K562 treated with DMSO at 1 percent for 12 hours (cell line): ENCODE data around the gene GOLGA6B. TPM values are rescaled to one million over a fixed set of nuclear protein-coding genes. Genes with fewer than 3 reads are reported as not detected.

Experiments used
- total RNA-seq: library from RNA; unstranded; fragments of 300-600 nt; gene quantifications from 2 replicates; pipeline ENCODE4 v1.2.3, GENCODE V29; 2022; ENCODE audit not compliant: insufficient read depth

The GOLGA6B gene, protein sequence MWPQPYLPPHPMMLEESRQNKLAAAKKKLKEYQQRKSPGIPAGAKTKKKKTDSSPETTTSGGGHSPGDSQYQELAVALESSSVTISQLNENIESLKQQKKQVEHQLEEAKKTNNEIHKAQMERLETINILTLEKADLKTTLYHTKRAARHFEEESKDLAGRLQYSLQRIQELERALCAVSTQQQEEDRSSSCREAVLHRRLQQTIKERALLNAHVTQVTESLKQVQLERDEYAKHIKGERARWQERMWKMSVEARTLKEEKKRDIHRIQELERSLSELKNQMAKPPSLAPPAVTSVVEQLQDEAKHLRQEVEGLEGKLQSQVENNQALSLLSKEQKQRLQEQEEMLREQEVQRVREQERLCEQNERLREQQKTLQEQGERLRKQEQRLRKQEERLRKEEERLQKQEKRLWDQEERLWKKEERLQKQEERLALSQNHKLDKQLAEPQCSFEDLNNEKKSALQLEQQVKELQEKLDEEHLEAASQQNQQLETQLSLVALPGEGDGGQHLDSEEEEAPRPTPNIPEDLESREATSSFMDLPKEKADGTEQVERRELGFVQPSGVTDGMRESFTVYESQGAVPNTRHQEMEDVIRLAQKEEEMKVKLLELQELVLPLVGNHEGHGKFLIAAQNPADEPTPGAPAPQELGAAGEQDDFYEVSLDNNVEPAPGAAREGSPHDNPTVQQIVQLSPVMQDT
- total RNA-seq = not detected in 2 replicates

DNA sequence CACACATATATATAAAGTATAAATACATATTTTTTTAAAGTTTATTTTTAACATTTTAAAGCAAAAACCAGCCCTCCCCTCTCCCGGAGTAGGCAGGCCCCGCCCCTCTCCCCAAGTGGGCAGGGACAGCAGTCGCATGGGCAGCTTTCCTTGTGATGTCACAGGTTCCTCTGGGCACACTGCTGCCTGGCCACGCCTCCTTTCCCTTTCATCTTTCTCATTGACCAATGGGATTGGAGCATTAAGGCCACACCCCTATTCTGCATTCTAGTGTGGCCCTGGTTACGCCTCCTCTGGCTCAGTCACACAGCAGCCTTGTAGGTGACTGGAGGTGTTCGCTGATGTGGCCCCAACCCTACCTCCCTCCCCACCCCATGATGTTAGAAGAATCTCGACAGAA lies at the start of gene GOLGA6B:
Gene GOLGA6B (plus strand): TSS at position 301 of the 400 bp plus-strand sequence. CDS start 41 bp downstream, at position 342.

DNA sequence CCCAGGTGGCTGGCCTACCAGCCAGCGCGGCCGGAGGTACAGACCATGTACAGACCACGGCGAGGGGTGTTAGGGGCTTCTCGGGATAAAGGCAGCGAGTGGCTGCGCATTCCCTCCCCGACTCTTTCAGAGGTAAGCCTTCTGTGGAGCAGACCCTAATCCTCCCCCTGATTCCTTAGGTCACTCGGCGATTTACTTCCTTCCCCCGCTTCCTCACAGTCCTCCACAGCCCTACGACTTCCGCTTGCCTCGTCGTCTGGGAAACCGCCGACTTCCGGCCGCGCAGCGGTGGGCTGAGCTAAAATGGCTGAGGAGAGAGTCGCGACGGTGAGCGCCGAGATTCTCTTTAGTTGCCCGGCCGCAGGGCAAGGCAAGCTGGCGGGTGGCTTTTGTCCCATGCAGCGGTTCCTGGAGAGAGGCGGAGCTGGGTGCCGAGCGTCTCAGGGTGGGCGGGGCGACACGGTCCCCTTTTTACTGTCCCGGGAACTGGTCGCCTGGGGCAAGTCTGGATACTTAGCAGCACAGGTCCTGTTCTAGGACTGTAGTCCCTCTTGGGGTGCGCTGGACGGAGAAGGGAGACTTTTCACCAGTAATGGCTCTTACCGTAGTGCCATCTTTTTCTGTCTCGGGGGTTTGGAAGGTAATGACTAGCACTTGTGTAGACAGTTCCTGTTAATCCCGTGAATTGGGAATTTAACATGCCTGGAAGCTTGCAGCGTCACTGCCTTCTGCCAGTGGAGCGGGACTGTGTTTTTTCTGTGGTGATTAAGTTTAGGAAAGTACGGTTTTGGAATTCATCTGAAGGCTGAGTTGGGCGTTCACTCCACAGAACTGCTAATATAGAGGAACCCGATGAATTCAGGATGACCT lies 31.7 kb downstream of the GOLGA6B start, which contains the start of the genes BBS4 and HIGD2B:
Gene BBS4 (plus strand): TSS at position 283 of the 870 bp plus-strand sequence. CDS start 21 bp downstream, at position 304.
Gene HIGD2B (minus strand): TSS at position 258 of the 870 bp plus-strand sequence. CDS start 9,808 bp downstream, outside the sequence.

Other genes with a start within 250 kb of the GOLGA6B start
- 6.9 and 32.3 TPM in 2 replicates for gene ARIH1, start 180.4 kb upstream of the GOLGA6B start, total RNA-seq
- not detected in 2 replicates for gene HIGD2B, start 31.5 kb downstream of the GOLGA6B start, total RNA-seq
- gene BBS4, start 31.5 kb downstream of the GOLGA6B start, total RNA-seq = 15.8 and 36.0 TPM in 2 replicates
- 27.1 and 57.6 TPM in 2 replicates for gene ADPGK, start 129.1 kb downstream of the GOLGA6B start, total RNA-seq